Adrenal gland (tissue), 12 donors: ENCODE measurements around the gene MARK3. TPM values are rescaled to one million over a fixed set of nuclear protein-coding genes. Genes with fewer than 3 reads are reported as not detected.

ENCODE experiments used
- DNase-seq, 7 donors: peaks; one replicate each; pipeline ENCODE4 v3.0.0-alpha.2; 2019 to 2020
- H3K27ac ChIP-seq, 5 donors: fragments of 200-600 bp; sonication (generic) in 4 of 5; 1 replicate in 3 of 5; 2 replicates in 2 of 5; pipeline versions ENCODE4 v1.5.1 to v1.8.0; 2016 to 2020; ENCODE audit warnings: mild to moderate bottlenecking in 1 of 5
- H3K27me3 ChIP-seq: fragments of 200-600 bp; 2 replicates; pipeline ENCODE4 v1.8.0; 2021
- H3K36me3 ChIP-seq, 2 donors: fragments of 200-600 bp; replicated peaks in 1 of 2; 1 replicate in 1 of 2; 2 replicates in 1 of 2; pipeline versions ENCODE4 v1.5.1 to v1.8.0; 2018 to 2022
- H3K4me1 ChIP-seq, 2 donors: fragments of 200-600 bp; replicated peaks in 1 of 2; 1 replicate in 1 of 2; 2 replicates in 1 of 2; pipeline versions ENCODE4 v1.5.1 to v1.8.0; 2018 to 2021
- H3K4me3 ChIP-seq, 4 donors: fragments of 200-600 bp; sonication (generic) in 3 of 4; one replicate each; pipeline ENCODE4 v1.5.1; 2016 to 2018
- H3K9me3 ChIP-seq, 3 donors: fragments of 200-600 bp; sonication (generic) in 1 of 3; replicated peaks in 1 of 3; 1 replicate in 2 of 3; 2 replicates in 1 of 3; pipeline versions ENCODE4 v1.5.1 to v1.8.0; 2016 to 2021
- POLR2A ChIP-seq, 2 donors: fragments of 450-650 bp; IDR thresholded peaks; one replicate each; pipeline ENCODE4 v1.6.1; 2017; ENCODE audit warnings: antibody characterized with exemption in 2 of 2, mild to moderate bottlenecking in 2 of 2, moderate library complexity in 1 of 2
- WGBS, 4 donors: extraction: QIAGEN DNeasy Blood & Tissue Kit in 2 of 4; methylation state at CpG; one replicate each; pipeline versions ENCODE4 v1.1.5 to v1.1.7; 2013 to 2017; 5-methylcytosine and 5-hydroxymethylcytosine counted together
- intact Hi-C, 2 donors: fragments of 100-400 bp; cut with DNase I; formaldehyde crosslinking; loops; one replicate each; pipeline versions ENCODE4 v1.14.1 to v1.15.0; 2022 to 2023
- polyA plus RNA-seq, 3 donors: library from polyadenylated mRNA; stranded (reverse); fragments of 200-250 nt in 2 of 3; fragments of 350-450 nt in 1 of 3; fragmentation: Illumina TruSeq in 1 of 3; extraction: RNeasy Lipid Tissue Mini Kit (QIAGEN cat#74804) in 1 of 3; gene quantifications; one replicate each; pipeline ENCODE4 v1.2.3, GENCODE V29; 2013 to 2014
- total RNA-seq, 9 donors: library from RNA; depleted of rRNA in 4 of 9; stranded (reverse); fragments of >200 nt in 4 of 9; fragments of 120-200 nt in 1 of 9; fragmentation: NEBNext Ultra II Directional in 1 of 9; extraction: Animal tissue kit (Norgen Biotek cat#: 25700) in 1 of 9; gene quantifications; one replicate each; pipeline versions ENCODE4 v1.1.0 to v1.2.4, GENCODE V29; 2013 to 2023
- TF ChIP-seq, protein P1 (sequence below), 6 experiments: fragments of 450-650 bp in 4 of 6; fragments of 200-600 bp in 2 of 6; sonication (generic) in 1 of 6; IDR thresholded peaks; 1 replicate in 5 of 6; 2 replicates in 1 of 6; pipeline versions ENCODE4 v1.5.1 to v1.8.0; 2016 to 2021; ENCODE audit warnings: antibody characterized with exemption in 6 of 6, mild to moderate bottlenecking in 2 of 6, moderate library complexity in 1 of 6
- donor health status: healthy with polysubstance abuse.
- donor health status: Bipolar disorder and iron deficiency.
- donor health status: DM: yes; HTN: yes; CAD: no.
- donor health status: DM: no; HTN: no; CAD: no.
- donor health status: DM: no; HTN: no; CAD: no.
- donor health status: DM: yes; HTN: yes; CAD: no.

The MARK3 gene
- total and polyA plus RNA-seq, 12 donors: 73.1 to 233 (median 94.6) TPM

GRCh38 chr14:103362780-103363179, 22.4 kb upstream of the MARK3 start:
- H3K27me3 ChIP-seq: no peaks in the 10 kb centered on the region
- H3K4me1 ChIP-seq: no peaks in the 10 kb centered on the region
- peaks cover 0 to 5% (median 0%) of the 10 kb centered on the region in 3 donors for H3K9me3 ChIP-seq
- H3K27ac ChIP-seq: no peak overlapping the region
- no peak overlapping the region for H3K4me3 ChIP-seq
- intact Hi-C loops: no loop called here
- no peaks in the 10 kb centered on the region for H3K36me3 ChIP-seq
- peak in 1 of 7 donors; percentile 10 for DNase-seq
- TF ChIP-seq, protein P1, sequence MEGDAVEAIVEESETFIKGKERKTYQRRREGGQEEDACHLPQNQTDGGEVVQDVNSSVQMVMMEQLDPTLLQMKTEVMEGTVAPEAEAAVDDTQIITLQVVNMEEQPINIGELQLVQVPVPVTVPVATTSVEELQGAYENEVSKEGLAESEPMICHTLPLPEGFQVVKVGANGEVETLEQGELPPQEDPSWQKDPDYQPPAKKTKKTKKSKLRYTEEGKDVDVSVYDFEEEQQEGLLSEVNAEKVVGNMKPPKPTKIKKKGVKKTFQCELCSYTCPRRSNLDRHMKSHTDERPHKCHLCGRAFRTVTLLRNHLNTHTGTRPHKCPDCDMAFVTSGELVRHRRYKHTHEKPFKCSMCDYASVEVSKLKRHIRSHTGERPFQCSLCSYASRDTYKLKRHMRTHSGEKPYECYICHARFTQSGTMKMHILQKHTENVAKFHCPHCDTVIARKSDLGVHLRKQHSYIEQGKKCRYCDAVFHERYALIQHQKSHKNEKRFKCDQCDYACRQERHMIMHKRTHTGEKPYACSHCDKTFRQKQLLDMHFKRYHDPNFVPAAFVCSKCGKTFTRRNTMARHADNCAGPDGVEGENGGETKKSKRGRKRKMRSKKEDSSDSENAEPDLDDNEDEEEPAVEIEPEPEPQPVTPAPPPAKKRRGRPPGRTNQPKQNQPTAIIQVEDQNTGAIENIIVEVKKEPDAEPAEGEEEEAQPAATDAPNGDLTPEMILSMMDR (IDR thresholded peaks at IDR 0.05): no peak
- TF ChIP-seq POLR2A (IDR thresholded peaks at IDR 0.05): no peak
- 50 to 77% (median 69%) methylated on average over 1 of the region's 1 CpG for WGBS, 4 donors

GRCh38 chr14:103366741-103367140, 18.5 kb upstream of the MARK3 start:
- WGBS, 4 donors: 80 to 89% (median 85%) methylated on average over 6 of the region's 6 CpGs
- peak in 1 of 7 donors; percentile 10 for DNase-seq
- intact Hi-C loops: no loop called here

GRCh38 chr14:103367995-103368394, 17.2 kb upstream of the MARK3 start:
- TF ChIP-seq, protein P1 (IDR thresholded peaks at IDR 0.05): no peak
- no peak for TF ChIP-seq POLR2A (IDR thresholded peaks at IDR 0.05)
- peak in 2 of 7 donors; percentile 10 to 39 for DNase-seq
- Histone ChIP-seq H3K9me3 (peaks cover 0 to 1% (median 0%) of the 10 kb centered on the region in 3 donors), H3K27me3 (no peaks in the 10 kb centered on the region), H3K27ac (no peak overlapping the region), H3K36me3 (no peaks in the 10 kb centered on the region), H3K4me1 (no peaks in the 10 kb centered on the region), H3K4me3 (no peak overlapping the region)
- intact Hi-C loops: no loop called here
- 83 to 89% (median 86%) methylated on average over 4 of the region's 4 CpGs for WGBS, 4 donors

More at GRCh38 chr14:103366741-103367140, 18.5 kb upstream of the MARK3 start:
- no peaks in the 10 kb centered on the region for H3K4me1 ChIP-seq
- H3K36me3 ChIP-seq: no peaks in the 10 kb centered on the region
- TF ChIP-seq, protein P1 (IDR thresholded peaks at IDR 0.05): no peak
- no peak for TF ChIP-seq POLR2A (IDR thresholded peaks at IDR 0.05)
- peaks cover 0 to 5% (median 0%) of the 10 kb centered on the region in 3 donors for H3K9me3 ChIP-seq
- no peak overlapping the region for H3K4me3 ChIP-seq
- no peaks in the 10 kb centered on the region for H3K27me3 ChIP-seq
- no peak overlapping the region for H3K27ac ChIP-seq

GRCh38 chr14:103370087-103370486, 15.1 kb upstream of the MARK3 start:
- TF ChIP-seq, protein P1 (IDR thresholded peaks at IDR 0.05): no peak
- DNase-seq: no peak
- 96 to 100% (median 98%) methylated on average over 3 of the region's 3 CpGs for WGBS, 4 donors

More at GRCh38 chr14:103370087-103370486, 15.1 kb upstream of the MARK3 start:
- no peaks in the 10 kb centered on the region for H3K9me3 ChIP-seq
- no peak overlapping the region for H3K27ac ChIP-seq
- no peaks in the 10 kb centered on the region for H3K27me3 ChIP-seq
- no peaks in the 10 kb centered on the region for H3K4me1 ChIP-seq
- intact Hi-C loops: no loop called here
- no peak overlapping the region for H3K4me3 ChIP-seq
- H3K36me3 ChIP-seq: no peaks in the 10 kb centered on the region
